ENCODE results near the gene CREG2.
A peak's percentile ranks its signal among the peaks of the same experiment; 100 is the strongest.

CREG2 gene

GRCh38 chr2:101408925-101409324, 21.6 kb upstream of the CREG2 start:
- no peak for DNase-seq

- DNase-seq, result peak; percentile 52 to 60
Measured at GRCh38 chr2:101405351-101405899, 18.1 kb upstream of the CREG2 start.

- no peak for DNase-seq
Measured at GRCh38 chr2:101403745-101404144, 16.4 kb upstream of the CREG2 start.

- no peak for DNase-seq
Measured at GRCh38 chr2:101402630-101403029, 15.3 kb upstream of the CREG2 start.

GRCh38 chr2:101401906-101402305, 14.6 kb upstream of the CREG2 start:
- no peak for DNase-seq

GRCh38 chr2:101401326-101401665, 14.0 kb upstream of the CREG2 start:
- no peak for DNase-seq

- DNase-seq, result no peak
Measured at GRCh38 chr2:101400506-101401325, 13.4 kb upstream of the CREG2 start.

GRCh38 chr2:101400048-101400447, 12.7 kb upstream of the CREG2 start:
- peak; percentile 76 to 87 for DNase-seq

- peak; percentile 78 to 79 for DNase-seq
Measured at GRCh38 chr2:101399021-101399799, 11.9 kb upstream of the CREG2 start.

GRCh38 chr2:101398116-101398821, 11.0 kb upstream of the CREG2 start:
- DNase-seq, result peak; percentile 24 to 81

- DNase-seq, result peak; percentile 48 to 81
Measured at GRCh38 chr2:101396316-101396717, 9.0 kb upstream of the CREG2 start.

- DNase-seq, result peak in 1 of 2 donors; percentile 70
Measured at GRCh38 chr2:101395545-101396315, 8.4 kb upstream of the CREG2 start.

- no peak for DNase-seq
Measured at GRCh38 chr2:101388232-101388631, 929 bp upstream of the CREG2 start.

GRCh38 chr2:101386599-101387150, 628 bp downstream of the CREG2 start:
- no peak for DNase-seq

GRCh38 chr2:101383016-101383541, 4.2 kb downstream of the CREG2 start:
- DNase-seq, result no peak

GRCh38 chr2:101382442-101382841, 4.9 kb downstream of the CREG2 start:
- DNase-seq, result no peak

- peak; percentile 63 to 68 for DNase-seq
Measured at GRCh38 chr2:101380376-101380775, 6.9 kb downstream of the CREG2 start.

- no peak for DNase-seq
Measured at GRCh38 chr2:101379091-101379490, 8.2 kb downstream of the CREG2 start.

- no peak for DNase-seq
Measured at GRCh38 chr2:101375653-101376052, 11.7 kb downstream of the CREG2 start.

GRCh38 chr2:101374821-101375561, 12.3 kb downstream of the CREG2 start:
- DNase-seq, result no peak

- DNase-seq, result no peak
Measured at GRCh38 chr2:101372792-101373191, 14.5 kb downstream of the CREG2 start.

Data from inflammatory macrophage treated with lipopolysaccharide for 1 hour (primary cell).